GM12892 (cell line): ENCODE data around the gene TOR3A.

Source experiments
- POLR2A ChIP-seq: IDR thresholded peaks from 2 replicates; pipeline ENCODE4 v1.6.1; 2011; ENCODE audit warnings: low read depth, low read length, control low read depth
- POLR2AphosphoS5 ChIP-seq: IDR thresholded peaks from 2 replicates; pipeline ENCODE4 v1.6.1; 2011; ENCODE audit warnings: low read depth, low read length, control low read depth
- TAF1 ChIP-seq: IDR thresholded peaks from 2 replicates; pipeline ENCODE4 v1.6.1; 2011; ENCODE audit warnings: low read depth, mild to moderate bottlenecking, control low read depth, low read length, borderline replicate concordance

DNA sequence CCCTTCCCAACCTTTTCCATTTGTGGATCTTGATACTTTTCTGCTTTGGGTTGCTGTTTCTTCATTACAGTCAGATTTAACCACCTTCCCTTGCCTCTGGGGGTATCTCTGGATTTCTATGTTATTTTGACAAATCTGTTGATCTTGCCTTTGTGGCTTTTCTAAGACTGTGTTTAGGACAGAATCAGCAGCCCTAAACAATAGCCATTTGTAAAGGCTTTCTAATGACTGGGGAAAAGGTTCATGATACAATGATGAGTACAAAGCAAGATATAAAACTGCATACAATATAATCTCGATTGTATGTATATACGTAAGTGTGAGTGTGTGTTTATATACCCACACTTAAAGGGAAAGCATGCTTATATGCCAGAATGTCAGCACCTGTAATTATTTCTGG is 28.4 kb upstream of the TOR3A start:
- no peak for TF ChIP-seq POLR2A
- TF ChIP-seq POLR2AphosphoS5 = no peak
- TF ChIP-seq TAF1 = no peak
